Lung (tissue), 12 donors: ENCODE results near the gene OMA1. TPM values are rescaled to one million over a fixed set of nuclear protein-coding genes. Genes with fewer than 3 reads are reported as not detected.

Experiments
- ATAC-seq: fragments of 200-7000 bp; cut with Tn5 transposase; one replicate; pipeline ENCODE4 v1.9.1; 2020; ENCODE audit warnings: moderate number of reproducible peaks; ENCODE audit not compliant: insufficient read depth, low FRiP score
- DNase-seq, 3 donors: peaks; one replicate each; pipeline ENCODE4 v3.0.0-alpha.2; 2013 to 2017
- H3K27ac ChIP-seq, 2 donors: one replicate each; pipeline ENCODE4 v1.5.1; 2013; ENCODE audit warnings: mild to moderate bottlenecking in 2 of 2, moderate library complexity in 2 of 2, control low read depth in 1 of 2, inconsistent platforms in 1 of 2, low read depth in 1 of 2, low read length in 1 of 2
- H3K27me3 ChIP-seq, 3 donors: one replicate each; pipeline ENCODE4 v1.5.1; 2013; ENCODE audit warnings: low read length in 2 of 3; ENCODE audit not compliant: control insufficient read depth in 3 of 3, insufficient read depth in 3 of 3
- H3K36me3 ChIP-seq, 4 donors: one replicate each; pipeline ENCODE4 v1.5.1; 2013; ENCODE audit warnings: low read length in 4 of 4, mild to moderate bottlenecking in 1 of 4, moderate library complexity in 1 of 4; ENCODE audit not compliant: control insufficient read depth in 4 of 4, insufficient read depth in 4 of 4
- H3K4me1 ChIP-seq, 5 donors: one replicate each; pipeline ENCODE4 v1.5.1; 2013; ENCODE audit warnings: low read length in 5 of 5, mild to moderate bottlenecking in 2 of 5, moderate library complexity in 1 of 5; ENCODE audit not compliant: control insufficient read depth in 5 of 5, insufficient read depth in 5 of 5
- H3K4me3 ChIP-seq: one replicate; pipeline ENCODE4 v1.5.1; 2013; ENCODE audit warnings: mild to moderate bottlenecking, control low read depth, moderate library complexity
- H3K9ac ChIP-seq, 2 donors: one replicate each; pipeline ENCODE4 v1.5.1; 2013; ENCODE audit warnings: low read length in 2 of 2, control low read depth in 1 of 2; ENCODE audit not compliant: insufficient read depth in 1 of 2
- H3K9me3 ChIP-seq, 4 donors: one replicate each; pipeline ENCODE4 v1.5.1; 2013; ENCODE audit warnings: low read length in 3 of 4, mild to moderate bottlenecking in 1 of 4, moderate library complexity in 1 of 4; ENCODE audit not compliant: control insufficient read depth in 4 of 4, insufficient read depth in 3 of 4
- WGBS, 2 donors: extraction: QIAGEN DNeasy Blood & Tissue Kit; methylation state at CpG; one replicate each; pipeline ENCODE4 v1.1.7; 2013; 5-methylcytosine and 5-hydroxymethylcytosine counted together
- polyA plus RNA-seq, 2 donors: library from polyadenylated mRNA; stranded (reverse); fragments of 200-250 nt; gene quantifications; one replicate each; pipeline ENCODE4 v1.2.1, GENCODE V29; 2013
- total RNA-seq, 2 donors: library from RNA; depleted of rRNA in 1 of 2; stranded (reverse); fragments of >200 nt in 1 of 2; gene quantifications; one replicate each; pipeline ENCODE4 v1.2.1, GENCODE V29; 2014 to 2021
- TF ChIP-seq, protein P1 (sequence below): IDR thresholded peaks from 2 replicates; pipeline ENCODE4 v1.5.1; 2012; ENCODE audit warnings: mild to moderate bottlenecking; ENCODE audit errors: control extremely low read depth, extremely low read depth
- donor health status: control.
- donor health status: control.
- donor health status: Bipolar disorder and iron deficiency.
- donor health status: healthy.
- donor health status: DM: yes; HTN: yes; CAD: no.

Gene OMA1
- total and polyA plus RNA-seq, 4 donors = 13.2 to 52.1 (median 23.3) TPM

GRCh38 chr1:58545591-58546519, 671 bp downstream of the OMA1 start:
- peak overlapping the region; percentile 94 to 100 for H3K27ac ChIP-seq
- H3K36me3 ChIP-seq = no peaks in the 10 kb centered on the region
- no peaks in the 10 kb centered on the region for H3K9me3 ChIP-seq
- peak; percentile 85 for ATAC-seq
- DNase-seq = peak; percentile 88 to 89 (median 88)
- TF ChIP-seq, protein P1, sequence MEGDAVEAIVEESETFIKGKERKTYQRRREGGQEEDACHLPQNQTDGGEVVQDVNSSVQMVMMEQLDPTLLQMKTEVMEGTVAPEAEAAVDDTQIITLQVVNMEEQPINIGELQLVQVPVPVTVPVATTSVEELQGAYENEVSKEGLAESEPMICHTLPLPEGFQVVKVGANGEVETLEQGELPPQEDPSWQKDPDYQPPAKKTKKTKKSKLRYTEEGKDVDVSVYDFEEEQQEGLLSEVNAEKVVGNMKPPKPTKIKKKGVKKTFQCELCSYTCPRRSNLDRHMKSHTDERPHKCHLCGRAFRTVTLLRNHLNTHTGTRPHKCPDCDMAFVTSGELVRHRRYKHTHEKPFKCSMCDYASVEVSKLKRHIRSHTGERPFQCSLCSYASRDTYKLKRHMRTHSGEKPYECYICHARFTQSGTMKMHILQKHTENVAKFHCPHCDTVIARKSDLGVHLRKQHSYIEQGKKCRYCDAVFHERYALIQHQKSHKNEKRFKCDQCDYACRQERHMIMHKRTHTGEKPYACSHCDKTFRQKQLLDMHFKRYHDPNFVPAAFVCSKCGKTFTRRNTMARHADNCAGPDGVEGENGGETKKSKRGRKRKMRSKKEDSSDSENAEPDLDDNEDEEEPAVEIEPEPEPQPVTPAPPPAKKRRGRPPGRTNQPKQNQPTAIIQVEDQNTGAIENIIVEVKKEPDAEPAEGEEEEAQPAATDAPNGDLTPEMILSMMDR = no peak
- H3K27me3 ChIP-seq = no peaks in the 10 kb centered on the region
- WGBS, 2 donors = 2% methylated on average over 36 to 42 of the region's 43 CpGs
- peak overlapping the region; percentile 86 to 96 for H3K9ac ChIP-seq
- peaks cover 2 to 39% (median 5%) of the 10 kb centered on the region in 5 donors for H3K4me1 ChIP-seq
- H3K4me3 ChIP-seq = peak overlapping the region; percentile 64

GRCh38 chr1:58543260-58543659, 3.3 kb downstream of the OMA1 start:
- Histone ChIP-seq H3K4me1 (peaks cover 0 to 17% (median 7%) of the 10 kb centered on the region in 5 donors), H3K4me3 (no peak overlapping the region), H3K36me3 (peaks cover 0 to 2% (median 0%) of the 10 kb centered on the region in 4 donors), H3K9me3 (no peaks in the 10 kb centered on the region), H3K27me3 (no peaks in the 10 kb centered on the region), H3K9ac (no peak overlapping the region), H3K27ac (no peak overlapping the region)
- DNase-seq = peak in 1 of 3 donors; percentile 49
- TF ChIP-seq, protein P1 = no peak
- ATAC-seq = no peak
- WGBS, 2 donors = 85 to 92% methylated on average over 1 of the region's 1 CpG

DNA sequence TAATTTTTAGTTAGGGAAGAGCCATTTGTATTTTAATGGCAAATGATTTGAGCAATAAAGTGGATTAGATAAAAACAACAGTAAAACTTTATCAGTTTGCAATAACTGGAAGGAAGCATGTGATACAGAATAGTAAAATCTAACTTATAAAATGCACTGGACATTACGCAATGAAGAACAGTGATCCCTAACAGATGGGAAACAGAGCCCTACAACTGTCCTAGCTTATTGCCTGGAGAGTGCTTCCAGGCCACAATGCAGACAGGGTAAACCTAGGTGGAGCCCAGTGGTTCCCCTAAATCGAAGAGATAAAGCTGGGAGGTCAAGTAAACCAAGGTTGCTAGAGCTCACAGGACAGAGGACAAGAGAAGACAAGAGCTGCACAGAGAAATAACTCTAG, 7.0 kb downstream of the OMA1 start:
- Histone ChIP-seq H3K4me1 (peaks cover 0 to 4% (median 0%) of the 10 kb centered on the region in 5 donors), H3K4me3 (no peak overlapping the region), H3K27me3 (no peaks in the 10 kb centered on the region), H3K9ac (no peak overlapping the region), H3K9me3 (no peaks in the 10 kb centered on the region), H3K36me3 (peaks cover 0 to 2% (median under 1%) of the 10 kb centered on the region in 4 donors), H3K27ac (no peak overlapping the region)
- DNase-seq (peak in 2 of 3 donors; percentile 52 to 72), ATAC-seq (no peak)
- 63 to 73% methylated on average over 2 of the region's 2 CpGs for WGBS, 2 donors
- TF ChIP-seq, protein P1 = no peak
